GM08714 (cell line): ENCODE results near the gene PTPRU.

Experiments
- H3K4me3 ChIP-seq: fragments of 200-500 bp; sonication (Bioruptor generic); 2 replicates; pipeline ENCODE4 v1.5.1; 2014; ENCODE audit warnings: mild to moderate bottlenecking, low read length, inconsistent platforms
- ZNF274 ChIP-seq: IDR thresholded peaks from 2 replicates; pipeline ENCODE4 v1.6.1; 2012; ENCODE audit warnings: mild to moderate bottlenecking, low read depth, low read length

Gene PTPRU

GRCh38 chr1:29247044-29247443, 10.7 kb downstream of the PTPRU start:
- H3K4me3 ChIP-seq: no peak overlapping the region

GRCh38 chr1:29247571-29248273, 11.4 kb downstream of the PTPRU start:
- no peak for TF ChIP-seq ZNF274
- no peak overlapping the region for H3K4me3 ChIP-seq

More at GRCh38 chr1:29247044-29247443, 10.7 kb downstream of the PTPRU start:
- no peak for TF ChIP-seq ZNF274

- no peak for TF ChIP-seq ZNF274
- H3K4me3 ChIP-seq: no peak overlapping the region
Observed at GRCh38 chr1:29248409-29248808, 12.1 kb downstream of the PTPRU start.

- TF ChIP-seq ZNF274: no peak
Observed at GRCh38 chr1:29249170-29249691, 12.9 kb downstream of the PTPRU start.

GRCh38 chr1:29249951-29250581, 13.7 kb downstream of the PTPRU start:
- no peak for TF ChIP-seq ZNF274
- H3K4me3 ChIP-seq: no peak overlapping the region

More at GRCh38 chr1:29249170-29249691, 12.9 kb downstream of the PTPRU start:
- no peak overlapping the region for H3K4me3 ChIP-seq

GRCh38 chr1:29251164-29252124, 15.1 kb downstream of the PTPRU start:
- TF ChIP-seq ZNF274: no peak

GRCh38 chr1:29253180-29253579, 16.9 kb downstream of the PTPRU start:
- TF ChIP-seq ZNF274: no peak
- H3K4me3 ChIP-seq: no peak overlapping the region

More at GRCh38 chr1:29251164-29252124, 15.1 kb downstream of the PTPRU start:
- H3K4me3 ChIP-seq: no peak overlapping the region

GRCh38 chr1:29254346-29254745, 18.0 kb downstream of the PTPRU start:
- TF ChIP-seq ZNF274: no peak
- H3K4me3 ChIP-seq: no peak overlapping the region

- no peak for TF ChIP-seq ZNF274
- no peak overlapping the region for H3K4me3 ChIP-seq
Observed at GRCh38 chr1:29255134-29255666, 18.9 kb downstream of the PTPRU start.

GRCh38 chr1:29256394-29256793, 20.1 kb downstream of the PTPRU start:
- no peak overlapping the region for H3K4me3 ChIP-seq

GRCh38 chr1:29256979-29257804, 20.9 kb downstream of the PTPRU start:
- TF ChIP-seq ZNF274: no peak
- H3K4me3 ChIP-seq: no peak overlapping the region

More at GRCh38 chr1:29256394-29256793, 20.1 kb downstream of the PTPRU start:
- no peak for TF ChIP-seq ZNF274

- TF ChIP-seq ZNF274: no peak
- H3K4me3 ChIP-seq: no peak overlapping the region
Observed at GRCh38 chr1:29258189-29258975, 22.1 kb downstream of the PTPRU start.
